ENCODE results near the gene JAKMIP1. TPM values are rescaled to one million over a fixed set of nuclear protein-coding genes. Genes with fewer than 3 reads are reported as not detected.

JAKMIP1 gene
- total RNA-seq, 1 donor from 2014 or later = not detected

DNA sequence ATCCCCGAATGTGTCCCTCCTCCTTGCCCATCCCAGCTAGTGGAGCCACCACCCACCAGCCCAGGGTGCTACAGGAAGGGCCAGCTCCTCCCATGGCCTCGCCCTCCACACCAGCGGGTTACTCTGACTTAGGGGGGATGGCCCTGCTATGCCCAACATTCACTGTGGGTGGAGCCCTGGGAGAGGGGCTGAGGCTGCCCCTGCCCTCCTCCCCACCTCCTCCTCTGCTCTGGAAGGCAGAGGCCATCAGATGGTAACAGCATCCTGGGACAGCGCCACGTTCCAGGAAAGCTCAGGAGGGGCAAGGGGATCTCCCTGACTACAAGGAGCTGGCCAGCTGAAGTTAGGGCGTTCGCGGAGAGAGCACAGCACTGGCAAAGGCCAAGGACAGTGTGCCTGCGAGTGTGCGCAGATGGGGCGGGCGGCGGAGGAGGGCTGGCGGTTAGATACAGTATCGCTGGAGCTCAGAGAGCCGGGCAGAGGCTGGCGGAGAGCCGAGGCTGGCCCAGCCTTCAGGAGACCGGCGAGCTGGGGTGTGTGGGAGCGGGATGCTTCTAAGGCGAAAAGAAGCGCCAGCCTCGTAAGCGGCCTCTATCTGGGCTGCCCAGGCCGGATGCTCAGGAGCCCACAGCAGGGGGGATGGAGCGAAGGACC, 1.5 kb downstream of the JAKMIP1 start:
- DNase-seq (ENCODE audit: low spot score) = peak; percentile 15
- H3K9me3 Mint-ChIP-seq (ENCODE audit: unreplicated experiment) = no peaks in the 10 kb centered on the region
- H3K27me3 Mint-ChIP-seq (ENCODE audit: unreplicated experiment) = peaks cover 19% of the 10 kb centered on the region
- H3K27ac Mint-ChIP-seq (ENCODE audit: unreplicated experiment) = no peak overlapping the region
- TF ChIP-seq, protein P1, sequence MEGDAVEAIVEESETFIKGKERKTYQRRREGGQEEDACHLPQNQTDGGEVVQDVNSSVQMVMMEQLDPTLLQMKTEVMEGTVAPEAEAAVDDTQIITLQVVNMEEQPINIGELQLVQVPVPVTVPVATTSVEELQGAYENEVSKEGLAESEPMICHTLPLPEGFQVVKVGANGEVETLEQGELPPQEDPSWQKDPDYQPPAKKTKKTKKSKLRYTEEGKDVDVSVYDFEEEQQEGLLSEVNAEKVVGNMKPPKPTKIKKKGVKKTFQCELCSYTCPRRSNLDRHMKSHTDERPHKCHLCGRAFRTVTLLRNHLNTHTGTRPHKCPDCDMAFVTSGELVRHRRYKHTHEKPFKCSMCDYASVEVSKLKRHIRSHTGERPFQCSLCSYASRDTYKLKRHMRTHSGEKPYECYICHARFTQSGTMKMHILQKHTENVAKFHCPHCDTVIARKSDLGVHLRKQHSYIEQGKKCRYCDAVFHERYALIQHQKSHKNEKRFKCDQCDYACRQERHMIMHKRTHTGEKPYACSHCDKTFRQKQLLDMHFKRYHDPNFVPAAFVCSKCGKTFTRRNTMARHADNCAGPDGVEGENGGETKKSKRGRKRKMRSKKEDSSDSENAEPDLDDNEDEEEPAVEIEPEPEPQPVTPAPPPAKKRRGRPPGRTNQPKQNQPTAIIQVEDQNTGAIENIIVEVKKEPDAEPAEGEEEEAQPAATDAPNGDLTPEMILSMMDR (IDR thresholded peaks at IDR 0.05; ENCODE audit: unreplicated experiment) = no peak
- H3K36me3 Mint-ChIP-seq (ENCODE audit: low read depth, unreplicated experiment) = peaks cover 1% of the 10 kb centered on the region
- H3K4me3 Mint-ChIP-seq (ENCODE audit: unreplicated experiment) = no peak overlapping the region
- H3K4me1 Mint-ChIP-seq (ENCODE audit: unreplicated experiment) = peaks cover 6% of the 10 kb centered on the region

DNA sequence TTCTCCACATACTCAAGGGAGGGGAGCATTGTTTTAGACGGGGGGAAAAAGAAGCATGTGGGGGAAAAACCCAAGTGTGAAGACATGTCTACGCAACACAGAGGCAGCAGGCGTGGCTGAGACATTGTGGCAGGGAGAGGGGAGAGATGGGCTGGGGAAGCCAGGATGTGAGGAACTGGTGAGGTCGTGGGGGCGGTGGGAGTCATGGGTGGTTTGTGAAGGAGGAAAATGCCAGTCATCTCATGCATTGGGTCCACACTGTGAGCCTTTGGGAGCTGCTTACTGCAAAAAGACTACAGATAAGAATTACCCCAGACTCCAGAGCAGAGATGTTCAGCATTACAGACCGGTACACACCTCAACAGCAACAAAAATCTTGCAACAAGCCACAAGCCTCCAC, 2.1 kb downstream of the JAKMIP1 start:
- Mint-ChIP-seq H3K27me3 (ENCODE audit: unreplicated experiment) (peaks cover 19% of the 10 kb centered on the region), H3K4me3 (ENCODE audit: unreplicated experiment) (no peak overlapping the region), H3K27ac (ENCODE audit: unreplicated experiment) (no peak overlapping the region), H3K36me3 (ENCODE audit: low read depth, unreplicated experiment) (peaks cover 3% of the 10 kb centered on the region), H3K9me3 (ENCODE audit: unreplicated experiment) (no peaks in the 10 kb centered on the region), H3K4me1 (ENCODE audit: unreplicated experiment) (peaks cover 6% of the 10 kb centered on the region)
- TF ChIP-seq, protein P1 (IDR thresholded peaks at IDR 0.05; ENCODE audit: unreplicated experiment) = no peak
- DNase-seq (ENCODE audit: low spot score) = no peak

DNA sequence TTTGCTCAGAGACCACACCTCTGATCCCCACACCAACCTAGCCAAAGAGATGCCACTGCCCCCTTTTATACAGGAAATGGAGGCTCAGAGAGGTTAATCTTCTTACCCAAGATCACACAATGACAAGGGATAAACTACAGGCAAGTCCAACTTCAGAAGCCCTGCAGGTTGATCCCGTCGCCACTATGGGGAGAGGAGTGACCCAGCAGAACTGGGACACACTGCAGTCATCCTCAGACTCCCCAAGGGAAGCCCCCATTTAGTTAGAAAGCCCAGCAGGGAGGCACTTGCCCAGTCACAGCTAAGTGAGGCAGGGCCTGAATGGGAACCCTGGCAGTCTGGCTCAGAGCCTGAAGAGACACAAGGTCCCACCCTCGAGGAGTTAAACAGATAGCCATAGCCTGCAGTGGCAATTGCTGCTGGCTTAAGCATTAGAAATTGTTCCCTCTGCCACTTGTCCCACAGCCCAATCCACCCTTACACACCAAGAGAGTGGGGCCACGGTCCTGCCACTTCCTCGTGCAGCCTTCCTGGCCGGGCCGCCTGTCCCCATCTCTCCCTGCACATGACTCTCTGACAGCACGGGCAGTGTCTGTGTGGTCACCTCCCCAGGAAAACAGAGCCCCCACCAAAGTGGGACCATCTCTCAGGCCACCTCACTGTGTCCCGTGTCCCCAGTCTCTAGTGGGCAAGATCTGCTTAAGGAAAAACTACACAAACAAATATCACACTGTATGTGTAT, 2.7 kb downstream of the JAKMIP1 start:
- peaks cover 3% of the 10 kb centered on the region for H3K36me3 Mint-ChIP-seq (ENCODE audit: low read depth, unreplicated experiment)
- H3K9me3 Mint-ChIP-seq (ENCODE audit: unreplicated experiment) = no peaks in the 10 kb centered on the region
- H3K4me1 Mint-ChIP-seq (ENCODE audit: unreplicated experiment) = peaks cover 6% of the 10 kb centered on the region
- no peak for DNase-seq (ENCODE audit: low spot score)
- TF ChIP-seq, protein P1 (IDR thresholded peaks at IDR 0.05; ENCODE audit: unreplicated experiment) = no peak
- no peak overlapping the region for H3K27ac Mint-ChIP-seq (ENCODE audit: unreplicated experiment)
- peaks cover 18% of the 10 kb centered on the region for H3K27me3 Mint-ChIP-seq (ENCODE audit: unreplicated experiment)
- no peak overlapping the region for H3K4me3 Mint-ChIP-seq (ENCODE audit: unreplicated experiment)

DNA sequence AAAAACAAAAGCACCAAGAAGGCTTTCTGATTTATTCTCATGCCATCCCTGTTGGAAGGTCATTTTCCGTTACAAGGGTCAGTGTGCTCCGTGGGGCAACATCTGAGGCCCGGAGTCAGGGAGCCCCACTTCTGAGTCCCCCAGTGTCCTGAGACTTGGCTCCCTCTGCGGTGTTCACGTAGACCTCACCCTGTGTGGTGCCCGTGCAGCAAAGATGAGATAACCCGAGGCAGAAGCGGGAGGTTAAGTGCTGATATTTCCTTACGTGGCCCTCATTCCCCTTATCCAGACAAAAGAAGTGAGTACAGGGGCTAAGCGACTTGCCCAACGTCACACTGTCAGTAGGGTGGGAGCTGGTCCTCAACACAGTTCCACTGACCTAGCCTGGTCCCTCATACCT, 3.5 kb downstream of the JAKMIP1 start:
- Mint-ChIP-seq H3K36me3 (ENCODE audit: low read depth, unreplicated experiment) (peaks cover 3% of the 10 kb centered on the region), H3K4me1 (ENCODE audit: unreplicated experiment) (peaks cover 6% of the 10 kb centered on the region), H3K4me3 (ENCODE audit: unreplicated experiment) (no peak overlapping the region), H3K27me3 (ENCODE audit: unreplicated experiment) (peaks cover 14% of the 10 kb centered on the region), H3K9me3 (ENCODE audit: unreplicated experiment) (no peaks in the 10 kb centered on the region), H3K27ac (ENCODE audit: unreplicated experiment) (no peak overlapping the region)
- DNase-seq (ENCODE audit: low spot score) = no peak
- TF ChIP-seq, protein P1 (IDR thresholded peaks at IDR 0.05; ENCODE audit: unreplicated experiment) = no peak

DNA sequence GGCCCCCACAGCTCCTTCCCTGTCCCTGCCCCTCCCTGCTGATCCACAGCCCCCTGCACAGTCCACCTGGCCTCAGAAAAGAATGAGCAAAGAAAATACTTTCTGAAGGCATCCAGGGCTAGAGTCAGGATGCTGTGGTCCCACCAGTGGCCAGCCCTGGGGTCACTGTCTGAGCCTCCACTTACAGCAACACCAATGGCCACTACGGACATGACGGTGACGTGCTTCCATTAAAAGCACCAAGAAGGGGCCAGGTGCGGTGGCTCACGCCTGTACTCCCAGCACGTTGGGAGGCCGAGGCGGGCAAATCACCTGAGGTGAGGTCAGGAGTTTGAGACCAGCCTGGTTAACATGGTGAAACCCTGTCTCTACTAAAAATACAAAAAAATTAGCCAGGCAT, 4.0 kb downstream of the JAKMIP1 start:
- H3K27me3 Mint-ChIP-seq (ENCODE audit: unreplicated experiment) = peaks cover 9% of the 10 kb centered on the region
- no peak overlapping the region for H3K27ac Mint-ChIP-seq (ENCODE audit: unreplicated experiment)
- peaks cover 3% of the 10 kb centered on the region for H3K4me1 Mint-ChIP-seq (ENCODE audit: unreplicated experiment)
- TF ChIP-seq, protein P1 (IDR thresholded peaks at IDR 0.05; ENCODE audit: unreplicated experiment) = no peak
- no peak overlapping the region for H3K4me3 Mint-ChIP-seq (ENCODE audit: unreplicated experiment)
- no peak for DNase-seq (ENCODE audit: low spot score)
- peaks cover 3% of the 10 kb centered on the region for H3K36me3 Mint-ChIP-seq (ENCODE audit: low read depth, unreplicated experiment)
- H3K9me3 Mint-ChIP-seq (ENCODE audit: unreplicated experiment) = no peaks in the 10 kb centered on the region
